HG03571 (cell line): ENCODE data around the gene MAT1A.
"Not testable (repeated sequence)": the region's sequence is repeated elsewhere in the genome, so short reads cannot be mapped to it uniquely, and the experiment has no call there.

Experiments used
- ATAC-seq: cut with Tn5 transposase; IDR thresholded peaks from one replicate; pipeline ENCODE4 v1.9.1; 2021; ENCODE audit not compliant: unreplicated experiment

MAT1A gene

DNA sequence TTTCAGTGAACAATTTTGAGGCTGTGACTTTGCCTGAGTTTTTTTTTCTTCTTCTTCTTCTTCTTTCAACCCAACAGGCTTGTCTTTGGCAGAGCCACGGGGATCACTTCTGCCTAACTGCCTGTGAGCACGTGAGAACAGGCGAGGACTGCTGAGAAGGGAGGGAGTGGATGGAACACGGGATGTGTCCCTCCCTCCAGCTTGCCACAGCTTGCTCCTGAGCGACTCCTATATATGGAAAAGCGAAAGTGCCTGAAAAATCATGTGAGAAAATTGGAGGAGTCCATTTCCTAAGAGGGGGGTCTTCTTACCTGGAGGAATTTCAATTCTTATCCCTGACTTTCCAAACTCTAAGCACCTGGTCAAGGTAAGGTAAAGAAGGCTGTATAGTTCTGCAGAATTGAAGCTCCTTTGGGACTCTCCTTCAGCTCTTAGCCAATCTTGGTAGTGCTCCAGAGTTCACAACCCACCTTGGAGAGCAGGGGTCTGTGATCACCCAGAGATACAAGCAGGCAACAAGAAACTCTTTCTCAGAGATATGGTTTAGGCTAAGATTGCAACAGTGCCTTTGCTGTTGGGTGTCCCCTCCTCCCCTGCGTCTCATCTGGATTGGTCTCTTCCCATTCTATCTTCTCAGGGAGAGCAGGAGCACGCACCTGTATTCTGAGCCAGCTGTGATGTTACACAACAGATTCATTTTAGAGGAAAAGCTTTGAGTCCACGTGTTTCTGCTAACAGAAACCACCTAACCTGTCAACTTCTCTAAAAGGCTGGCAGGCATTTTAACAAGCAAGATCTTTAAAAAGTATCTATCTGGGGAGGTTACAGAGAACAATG lies at the start of gene MAT1A:
TSS of gene MAT1A (minus strand) at position 208 of the 837 bp plus-strand sequence. CDS start 235 bp downstream, outside the sequence.
- no peak for ATAC-seq

DNA sequence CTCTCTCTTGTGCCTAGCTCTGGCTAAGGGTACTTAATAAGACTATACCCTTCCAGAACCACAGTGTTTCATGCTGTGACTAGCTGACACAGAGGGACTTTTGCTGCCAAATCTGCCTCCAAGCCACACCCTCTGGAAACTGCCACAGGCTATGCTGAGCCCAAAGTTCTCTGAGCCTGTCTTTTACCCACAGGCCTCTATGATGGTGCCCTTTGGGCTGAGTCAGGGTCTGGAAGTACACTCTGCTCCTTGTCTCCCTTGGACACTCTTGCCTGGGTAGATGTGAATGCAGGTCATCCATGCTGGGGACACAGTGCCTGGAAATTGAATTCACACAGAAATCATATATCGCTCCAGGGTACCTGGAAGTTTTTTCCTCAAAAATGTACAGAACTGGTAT lies 44.5 kb upstream of the MAT1A start:
- ATAC-seq, result no peak

DNA sequence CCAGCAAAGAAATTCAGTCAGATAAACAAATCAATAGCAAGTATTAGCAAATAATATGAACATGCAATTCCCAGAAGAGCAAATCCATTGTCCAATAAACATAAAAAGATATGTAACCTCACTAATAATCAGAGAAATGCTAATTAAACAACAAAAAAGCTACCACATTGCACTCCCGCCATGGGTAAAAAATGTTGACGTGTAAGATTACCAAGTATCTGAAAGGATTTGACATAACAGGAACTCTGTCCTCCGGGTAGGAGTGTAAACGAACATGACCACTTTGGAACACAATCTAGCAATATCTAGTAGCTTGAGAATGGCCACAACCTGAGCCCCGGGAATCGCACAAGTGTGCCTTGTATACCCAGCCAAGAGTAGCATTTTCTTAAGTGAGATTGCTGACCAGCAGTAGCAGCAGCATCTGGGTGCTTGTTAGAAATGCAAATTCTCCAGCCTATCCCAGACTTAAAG lies 35.5 kb upstream of the MAT1A start:
- no peak for ATAC-seq

DNA sequence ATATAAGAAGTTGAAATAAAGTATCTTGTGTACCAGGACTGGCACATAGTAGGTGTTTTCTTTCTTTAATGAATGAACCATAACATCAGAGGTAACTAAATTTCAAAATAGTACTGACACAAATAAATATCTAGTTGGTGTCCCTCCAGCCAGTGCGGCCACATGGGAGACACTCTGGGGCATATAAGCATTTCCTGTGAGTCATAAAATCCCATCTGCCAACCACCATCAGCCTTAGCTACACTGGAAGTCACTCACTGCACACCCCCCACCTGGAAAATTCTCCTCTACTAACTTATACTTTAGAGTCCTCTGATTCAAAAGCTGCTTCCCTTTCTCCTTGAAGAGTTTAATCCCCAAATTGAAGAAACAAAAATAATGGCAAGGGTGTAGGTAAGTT lies 34.6 kb upstream of the MAT1A start:
- no peak for ATAC-seq

DNA sequence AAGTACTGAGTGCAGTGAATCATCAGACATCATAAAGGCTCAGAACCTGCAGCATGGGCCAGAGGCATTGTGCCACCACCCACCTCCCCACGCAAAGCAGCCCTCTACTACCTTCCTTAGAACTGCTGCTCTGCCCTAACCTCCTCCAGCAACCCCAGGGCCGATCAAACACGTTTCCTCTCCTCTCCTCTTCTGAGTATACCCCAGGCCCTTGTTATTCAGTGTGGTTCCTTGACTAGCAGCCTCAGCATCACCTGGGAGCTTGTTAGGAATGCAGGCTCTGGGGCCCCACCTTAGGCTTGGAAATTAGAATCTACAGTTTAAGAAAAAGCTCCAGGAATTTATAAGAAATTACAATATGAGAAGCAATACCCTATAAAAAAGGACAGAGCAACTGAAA lies 33.9 kb upstream of the MAT1A start:
- ATAC-seq, result no peak

DNA sequence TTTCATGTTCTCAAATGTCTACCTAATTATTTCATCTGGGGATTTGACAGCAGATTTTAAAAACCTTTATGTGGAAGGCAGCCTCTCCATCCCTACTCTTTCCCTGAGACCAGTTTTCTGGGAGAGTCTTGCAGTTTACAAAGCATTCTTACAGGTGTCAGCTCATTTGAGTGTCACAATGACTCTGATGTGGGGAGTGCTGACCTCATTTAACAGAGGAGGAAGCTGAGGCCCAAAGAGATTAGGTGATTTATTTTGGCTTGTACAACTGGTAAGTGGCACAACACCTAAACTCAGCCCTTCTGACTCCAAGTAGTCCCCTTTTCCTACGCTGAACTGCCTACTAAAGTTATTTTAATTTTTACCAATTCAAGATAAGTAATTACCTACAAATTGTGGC lies 33.3 kb upstream of the MAT1A start:
- no peak for ATAC-seq

DNA sequence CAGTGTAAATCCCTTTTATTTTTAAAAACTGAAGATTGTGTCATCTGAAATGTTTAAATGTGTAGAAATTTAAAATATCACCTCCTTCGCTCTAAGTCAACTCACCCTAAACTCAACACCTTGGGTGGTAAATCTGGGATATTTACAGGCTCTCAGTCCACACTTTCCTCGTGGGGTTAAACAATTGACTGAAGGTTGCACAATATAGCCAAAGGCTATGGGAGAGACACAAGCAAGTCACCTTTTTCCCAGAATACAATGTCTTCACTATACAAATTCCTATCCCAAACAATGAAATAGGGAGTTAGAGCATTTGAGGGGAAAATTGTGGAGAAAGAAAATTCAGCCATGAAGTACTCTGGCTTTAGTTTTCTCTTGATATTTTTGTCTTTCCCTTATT lies 32.7 kb upstream of the MAT1A start:
- ATAC-seq, result no peak

DNA sequence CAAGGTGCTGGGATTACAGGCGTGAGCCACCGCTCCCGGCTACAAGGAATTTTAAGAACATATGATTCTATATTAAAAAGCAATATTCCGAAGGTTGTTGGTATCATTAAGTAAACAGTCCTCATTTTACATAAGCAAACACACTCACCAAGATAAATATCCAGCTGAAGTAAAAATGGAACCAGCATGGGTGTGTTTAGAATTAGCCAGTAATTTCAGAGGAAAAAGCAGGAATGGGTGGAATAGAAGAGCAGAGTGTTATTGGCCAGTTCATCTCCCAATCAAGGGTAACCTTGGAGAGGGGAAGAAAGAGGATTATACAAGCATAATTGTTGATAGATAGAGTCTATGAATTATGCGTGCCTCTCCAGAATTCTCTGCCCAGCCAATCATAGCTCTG lies 31.7 kb upstream of the MAT1A start:
- ATAC-seq, result no peak

DNA sequence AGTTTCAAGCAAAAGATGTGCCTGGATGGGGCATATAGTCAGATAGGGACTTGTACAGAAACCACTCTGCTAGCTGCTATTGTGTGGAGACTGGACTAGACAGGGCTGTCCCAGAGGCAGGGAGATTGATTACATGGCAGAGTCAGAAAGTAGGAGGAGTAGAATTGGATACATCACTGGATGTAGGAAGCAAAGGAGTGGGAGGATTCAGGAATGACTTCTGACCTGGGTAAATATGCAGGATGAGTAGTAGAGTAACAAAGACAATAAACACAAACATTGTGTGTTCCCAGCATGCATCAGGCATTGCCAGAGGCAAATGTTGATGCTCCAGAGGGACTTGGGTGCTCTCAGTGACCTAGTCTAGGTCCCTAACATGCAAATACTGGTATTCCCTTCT lies 30.9 kb upstream of the MAT1A start:
- ATAC-seq, result no peak

DNA sequence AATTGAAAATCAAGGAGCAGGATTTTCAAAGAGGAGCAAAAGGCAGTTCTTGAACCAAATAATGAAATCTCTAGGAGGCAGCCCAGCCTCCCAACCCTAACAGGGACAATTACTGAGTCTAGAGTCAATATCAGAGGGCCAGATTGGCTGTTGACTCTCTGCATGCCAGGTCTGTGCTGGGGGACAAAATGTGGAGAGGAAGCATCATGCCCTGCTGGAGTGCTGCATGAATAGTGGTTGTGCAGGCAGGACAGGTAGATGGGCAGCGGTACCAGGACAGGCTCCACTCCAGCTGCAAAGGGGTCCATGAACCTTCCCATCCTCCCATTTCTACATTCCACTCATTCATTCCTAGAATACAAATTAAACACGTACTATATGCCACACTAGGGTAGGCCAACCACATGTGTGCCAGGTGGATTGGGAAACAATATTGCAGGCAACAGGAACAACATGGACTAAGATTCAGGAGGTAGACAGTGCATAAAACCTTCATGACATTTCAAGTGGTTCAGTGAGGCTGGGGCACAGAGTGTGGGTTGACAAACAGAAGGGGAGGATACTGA lies 30.4 kb upstream of the MAT1A start:
- ATAC-seq, result no peak

DNA sequence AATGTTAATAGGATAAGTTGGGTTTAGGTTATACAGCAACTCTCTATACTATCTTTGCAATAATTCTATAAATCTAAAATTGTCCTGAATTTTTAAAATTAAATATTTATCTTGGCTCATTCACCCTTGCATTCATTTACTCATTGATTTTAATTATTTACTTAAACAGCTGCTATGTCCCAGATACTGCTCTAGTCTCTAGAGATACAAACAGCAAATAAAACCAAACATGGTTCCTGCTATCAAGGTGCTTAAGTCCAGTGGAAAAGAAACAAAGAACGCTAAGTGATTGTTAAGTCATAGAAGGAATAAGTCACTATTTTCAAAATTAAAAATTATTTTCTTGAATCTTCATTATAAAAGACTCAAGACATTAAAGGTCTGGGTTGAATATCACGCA lies 29.9 kb upstream of the MAT1A start:
- no peak for ATAC-seq

DNA sequence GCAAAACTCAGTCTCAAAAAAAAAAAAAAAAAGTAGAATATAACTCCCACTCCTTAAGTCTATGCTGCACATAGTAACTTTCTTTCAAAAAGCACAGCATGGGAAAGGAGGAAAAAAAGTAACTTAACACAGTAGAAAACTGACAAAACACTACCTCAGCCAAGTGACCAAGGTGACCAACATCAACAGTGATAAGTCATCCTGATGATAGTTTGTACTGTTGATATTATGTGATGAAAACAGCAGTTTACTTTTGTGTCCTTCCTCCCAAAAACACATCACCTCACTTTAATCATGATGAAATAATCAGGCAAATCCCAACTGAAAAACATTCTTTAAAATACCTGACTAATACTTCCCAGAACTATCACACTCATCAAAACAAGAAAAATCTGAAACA lies 29.3 kb upstream of the MAT1A start:
- ATAC-seq, result no peak

DNA sequence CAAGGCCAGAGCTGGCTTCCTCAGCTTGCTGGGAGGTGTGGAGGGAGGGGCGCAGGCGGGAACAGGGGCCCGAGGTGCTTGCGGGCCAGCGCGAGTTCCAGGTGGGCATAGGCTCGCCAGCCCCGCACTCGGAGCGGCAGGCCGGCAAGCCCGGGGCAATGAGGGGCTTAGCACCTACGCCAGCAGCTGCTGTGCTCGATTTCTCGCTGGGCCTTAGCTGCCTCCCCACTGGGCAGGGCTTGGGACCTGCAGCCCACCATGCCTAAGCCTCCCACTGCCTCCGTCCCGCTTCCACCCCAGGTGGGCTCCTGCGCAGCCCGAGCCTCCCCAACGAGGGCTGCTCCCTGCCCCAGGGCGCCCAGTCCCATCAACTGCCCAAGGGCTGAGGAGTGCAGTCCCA lies 25.9 kb upstream of the MAT1A start:
- no peak for ATAC-seq

DNA sequence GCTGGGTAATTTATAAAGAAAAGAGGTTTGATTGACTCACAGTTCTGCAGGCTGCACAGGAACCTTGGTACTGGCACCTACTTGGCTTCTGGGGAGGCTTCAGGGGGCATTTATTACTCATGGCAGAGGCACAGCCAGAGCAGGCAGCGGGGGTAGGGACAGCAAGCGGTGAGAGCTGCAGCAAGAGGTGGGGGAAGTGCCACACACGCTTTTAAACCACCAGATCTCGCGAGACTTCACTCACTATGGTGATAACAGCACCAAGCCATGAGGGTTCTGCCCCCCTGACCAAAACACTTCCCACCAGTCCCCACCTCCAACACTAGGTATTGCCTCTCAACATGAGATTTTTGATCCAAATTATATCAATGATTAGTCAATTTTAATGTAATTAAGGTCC lies 24.1 kb upstream of the MAT1A start:
- ATAC-seq, result no peak

DNA sequence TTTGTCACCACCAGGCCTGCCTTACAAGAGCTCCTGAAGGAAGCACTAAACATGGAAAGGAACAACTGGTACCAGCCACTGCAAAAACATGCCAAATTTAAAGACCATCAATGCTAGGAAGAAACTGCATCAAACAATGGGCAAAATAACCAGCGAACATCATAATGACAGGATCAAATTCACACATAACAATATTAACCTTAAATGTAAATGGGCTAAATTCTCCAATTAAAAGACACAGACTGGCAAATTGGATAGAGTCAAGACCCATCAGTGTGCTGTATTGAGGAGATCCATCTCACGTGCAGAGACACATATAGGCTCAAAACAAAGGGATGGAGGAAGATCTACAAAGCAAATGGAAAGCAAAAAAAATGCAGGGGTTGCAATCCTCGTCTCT lies 16.5 kb upstream of the MAT1A start:
- ATAC-seq, result not testable (repeated sequence)

DNA sequence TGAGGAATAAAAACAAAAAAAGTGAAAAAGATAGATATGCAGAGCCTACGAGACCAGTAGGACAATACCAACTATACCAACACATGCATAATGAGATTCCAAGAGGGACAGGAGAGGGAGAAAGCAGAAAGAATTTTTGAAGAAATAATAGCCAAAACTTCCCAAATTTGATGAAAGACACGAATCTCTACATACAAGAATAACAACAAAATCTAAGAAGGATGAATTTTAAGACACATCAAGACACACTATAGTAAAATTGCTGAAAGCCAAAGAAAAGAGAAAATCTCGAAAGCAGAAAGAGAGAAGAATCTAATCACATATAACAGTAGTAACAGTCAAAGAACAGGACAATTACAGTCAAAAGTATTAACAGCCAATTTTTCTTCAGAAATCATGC lies 7.5 kb upstream of the MAT1A start:
- ATAC-seq, result no peak

DNA sequence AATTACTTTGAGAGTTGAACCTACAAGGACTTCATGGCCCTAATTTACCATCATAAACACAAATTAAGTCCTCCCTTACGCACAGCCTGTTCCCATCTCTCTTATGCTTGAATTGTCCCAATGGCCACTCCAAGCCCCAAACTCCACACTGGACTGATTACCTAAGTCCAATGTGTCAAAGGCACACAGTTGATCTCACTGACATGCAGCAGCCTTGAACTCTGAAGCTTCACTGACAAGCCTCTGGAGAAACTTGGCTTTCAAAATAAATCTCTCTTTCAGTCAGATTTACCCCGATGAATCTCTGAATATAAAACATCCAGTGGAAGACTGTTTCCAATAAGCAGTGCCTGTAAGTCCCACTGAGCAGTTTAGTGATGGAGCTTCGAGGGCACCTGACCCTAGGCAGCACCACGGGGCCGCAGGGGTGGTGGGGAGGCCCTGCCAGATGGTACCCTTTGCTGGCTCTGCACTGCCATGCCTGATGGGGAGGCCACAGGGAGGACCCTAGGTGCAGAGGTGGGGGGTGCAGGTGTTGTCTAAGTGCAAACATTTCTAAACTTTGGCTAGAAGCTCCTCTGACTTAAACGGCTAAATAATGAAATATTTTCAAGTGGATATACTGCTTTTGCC lies 3.3 kb upstream of the MAT1A start:
- no peak for ATAC-seq

DNA sequence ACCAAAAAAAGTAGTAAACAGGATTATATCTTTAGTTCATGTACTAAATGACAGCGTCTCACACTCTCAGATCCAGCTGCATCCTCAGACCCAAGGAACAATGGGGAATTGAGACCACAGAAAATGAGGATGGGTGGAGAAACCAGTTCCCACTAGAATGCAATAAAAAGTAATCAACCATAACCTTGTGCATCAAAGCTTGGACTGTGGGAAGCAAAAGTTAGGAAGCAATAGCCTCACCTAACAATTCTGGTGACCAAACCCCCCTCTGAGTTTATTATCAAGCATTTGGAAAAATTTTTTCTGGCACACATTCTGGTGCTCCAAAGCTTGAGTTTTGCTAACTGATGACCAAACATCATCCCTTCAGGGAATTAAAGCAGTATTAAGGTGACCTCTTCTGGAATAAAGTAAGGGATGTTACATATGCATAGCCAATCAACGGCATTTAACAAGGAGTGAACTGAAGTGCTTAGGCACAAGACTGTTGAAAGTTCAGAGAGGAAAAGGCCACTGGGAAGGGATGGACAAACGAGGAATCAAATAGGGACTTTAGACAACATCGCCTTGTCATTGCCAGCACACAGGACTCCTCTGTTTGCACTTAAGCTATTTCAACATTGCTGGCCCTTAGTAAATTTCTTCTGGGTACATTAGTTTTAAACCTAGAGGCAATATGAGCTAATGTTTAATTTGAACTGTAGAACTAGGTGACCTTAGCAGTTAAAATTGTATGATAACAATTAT lies 1.2 kb upstream of the MAT1A start:
- ATAC-seq, result no peak

DNA sequence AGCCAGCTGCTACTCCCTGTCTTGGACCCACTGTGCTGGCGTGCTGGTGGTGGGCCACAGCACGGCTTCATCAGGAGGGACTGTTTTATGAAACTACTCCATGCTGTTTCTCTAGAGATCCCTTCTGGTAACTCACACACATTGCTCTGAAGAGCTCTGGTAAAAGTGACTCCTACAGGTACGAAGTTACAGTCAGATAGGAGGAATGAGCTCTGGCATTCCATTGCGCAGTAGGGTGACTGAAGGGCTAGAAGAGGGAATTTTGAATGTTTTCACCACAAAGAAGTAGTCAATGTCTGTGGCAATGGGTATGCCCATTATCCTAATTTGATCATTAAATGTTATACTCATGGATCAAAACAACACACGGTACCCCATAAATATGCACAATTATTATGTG lies 609 bp downstream of the MAT1A start:
- no peak for ATAC-seq

DNA sequence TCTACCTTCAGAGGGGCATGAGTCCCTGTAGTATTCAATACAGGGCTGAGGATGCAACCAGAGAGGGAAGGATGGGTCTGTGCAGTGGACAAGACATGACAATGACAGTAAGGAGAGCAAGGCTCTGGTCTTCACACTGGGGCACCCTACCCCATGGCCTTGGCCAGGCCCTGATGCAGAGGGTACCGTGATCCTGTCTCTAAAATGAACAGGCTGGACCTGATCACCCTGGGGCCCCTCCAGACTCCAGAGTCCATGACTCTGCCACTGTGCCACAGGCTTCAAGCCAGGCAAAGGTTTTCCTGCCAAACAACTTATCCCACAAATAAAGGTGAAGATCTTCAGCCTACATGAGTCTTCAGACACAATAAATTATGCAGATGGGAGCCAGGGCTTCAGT lies 4.9 kb downstream of the MAT1A start:
- no peak for ATAC-seq

DNA sequence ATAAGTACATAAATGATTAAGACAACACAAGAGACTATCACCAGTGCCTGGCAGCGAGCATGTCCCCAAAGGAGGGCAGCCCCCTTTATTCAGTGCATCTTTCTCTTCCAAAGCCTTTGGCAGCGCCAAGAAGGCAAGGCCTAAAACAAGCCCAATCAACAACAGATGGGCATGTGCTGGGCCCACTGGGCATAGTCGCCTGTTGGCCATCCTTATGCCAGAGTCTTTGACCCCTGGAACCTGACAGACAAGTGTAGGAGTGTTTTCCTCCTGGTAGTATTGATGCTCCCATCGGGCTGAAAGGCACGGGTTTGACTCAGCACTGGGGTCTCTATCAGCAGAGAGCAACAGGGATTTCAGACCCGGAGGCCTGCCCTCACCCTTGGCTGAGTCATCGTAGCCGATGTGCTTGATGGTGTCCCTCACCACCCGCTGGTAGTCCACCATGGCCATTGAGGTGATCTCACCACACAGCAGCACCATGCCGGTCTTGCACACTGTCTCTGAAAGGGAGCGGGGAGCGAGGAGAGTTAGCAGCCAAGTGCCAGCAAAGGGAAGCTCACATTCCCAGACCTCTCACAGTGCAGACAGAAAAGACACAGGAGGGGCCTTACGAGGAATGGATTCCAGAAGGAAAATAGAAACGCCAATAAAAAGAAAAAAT lies 5.8 kb downstream of the MAT1A start:
- no peak for ATAC-seq
